Left renal pelvis (tissue), 4 donors: ENCODE measurements around the gene CD48. TPM values are rescaled to one million over a fixed set of nuclear protein-coding genes. Genes with fewer than 3 reads are reported as not detected.
"Not testable (repeated sequence)": the region's sequence is repeated elsewhere in the genome, so short reads cannot be mapped to it uniquely, and the experiment has no call there.

Experiments
- DNase-seq, 4 donors: peaks; one replicate each; pipeline ENCODE4 v3.0.0-alpha.2; 2013; ENCODE audit warnings: low read depth in 4 of 4, low spot score in 3 of 4
- polyA plus RNA-seq, 4 donors: library from polyadenylated mRNA; unstranded; fragments of 120-200 nt; gene quantifications; one replicate each; pipeline ENCODE4 v1.2.1, GENCODE V29; 2013; ENCODE audit not compliant: insufficient read length in 4 of 4

CD48 gene
- polyA plus RNA-seq, 4 donors = 1.4 to 2.0 (median 1.6) TPM

DNA sequence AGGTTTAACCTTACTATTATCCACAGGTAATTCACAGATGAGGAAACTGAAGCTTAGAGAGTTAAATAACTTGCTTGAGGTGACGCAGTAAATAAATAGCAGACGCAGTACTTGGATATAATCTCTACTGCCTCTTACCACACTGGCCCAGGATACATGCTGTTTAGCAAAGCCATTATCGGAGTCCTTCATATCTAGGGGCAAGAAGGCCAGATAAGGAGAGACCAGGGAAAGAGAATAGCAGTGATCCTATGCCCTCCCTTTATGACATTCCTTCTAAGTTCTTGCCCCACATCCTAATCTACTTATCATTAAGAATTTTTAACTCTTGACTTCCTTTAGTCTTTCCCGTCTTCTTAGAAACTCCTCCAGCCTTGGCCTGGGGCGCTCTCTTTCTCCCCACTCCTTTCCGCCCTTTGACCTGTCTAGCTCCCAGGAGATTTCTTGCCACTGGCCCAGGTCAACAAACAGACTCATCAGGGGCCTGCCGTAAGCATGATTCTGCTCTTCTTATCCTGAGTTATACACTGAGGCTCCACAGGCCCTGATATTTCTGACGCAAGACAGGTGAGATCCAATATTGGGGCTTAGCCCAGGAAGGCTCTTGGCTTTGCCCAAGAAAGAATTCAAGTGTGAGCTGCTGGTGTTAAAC is 53.3 kb downstream of the CD48 start:
- DNase-seq = no peak

DNA sequence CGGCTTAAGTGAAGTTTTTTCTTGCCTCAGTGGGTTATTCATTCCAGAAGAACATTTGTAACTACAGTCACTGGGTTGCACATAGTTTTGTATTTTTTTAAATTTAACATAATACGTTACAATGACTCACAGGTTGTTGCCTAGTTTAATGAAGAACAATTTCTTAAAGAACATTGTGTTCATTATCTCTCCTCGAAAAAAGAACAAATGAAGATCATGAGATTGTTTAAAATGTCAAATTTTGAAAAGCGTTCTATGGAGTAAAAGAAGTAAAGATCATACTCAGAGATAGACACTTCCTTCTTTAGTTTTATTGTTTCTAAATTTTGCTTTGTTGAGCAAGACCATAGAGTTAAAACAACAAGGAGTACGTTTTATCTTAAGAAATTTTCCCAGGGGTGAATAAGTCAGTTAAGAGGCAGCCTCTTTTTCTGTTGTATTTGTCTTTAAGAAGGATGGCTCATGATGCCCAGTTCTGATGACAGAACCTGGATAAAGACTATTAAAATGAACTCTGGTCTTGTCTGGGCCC is 54.3 kb downstream of the CD48 start:
- DNase-seq = no peak

DNA sequence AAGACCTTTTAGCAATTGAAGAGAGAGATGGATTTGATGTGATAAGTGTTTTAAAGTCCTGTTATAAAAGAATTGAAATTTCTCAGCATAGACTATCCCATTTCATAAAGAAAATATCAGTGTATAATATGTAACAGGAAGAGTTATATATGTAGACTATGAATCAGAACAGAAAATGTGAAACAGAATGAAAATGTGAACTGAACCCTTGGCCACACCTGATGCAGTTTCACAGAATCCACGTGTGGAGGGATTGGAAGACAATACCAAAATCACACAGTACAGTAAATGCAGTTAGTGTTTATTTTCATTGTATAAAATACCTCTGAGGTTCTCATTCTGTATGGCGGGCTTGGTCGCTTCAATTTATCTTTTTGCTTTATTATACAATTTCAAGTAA is 54.9 kb downstream of the CD48 start:
- DNase-seq = no peak

DNA sequence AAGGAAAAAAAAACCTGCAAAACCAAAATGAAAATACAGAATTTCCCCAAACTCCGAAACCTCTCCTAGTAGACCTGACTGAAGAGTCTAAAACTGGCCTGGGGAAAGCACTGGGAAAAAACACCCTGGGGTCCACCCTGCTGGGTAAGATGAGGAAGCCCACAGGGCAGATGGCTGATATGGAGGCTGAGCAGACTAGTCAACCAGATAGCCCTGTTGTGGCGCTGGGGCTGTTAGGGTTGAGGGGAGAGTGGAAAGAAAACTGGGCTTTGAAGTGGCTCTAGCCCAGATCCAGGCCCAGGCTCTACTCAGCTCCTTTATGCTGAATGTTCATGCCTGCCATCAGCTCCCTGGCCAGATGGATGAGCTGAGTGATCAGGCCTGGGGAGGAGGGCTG is 58.0 kb downstream of the CD48 start:
- no peak for DNase-seq

DNA sequence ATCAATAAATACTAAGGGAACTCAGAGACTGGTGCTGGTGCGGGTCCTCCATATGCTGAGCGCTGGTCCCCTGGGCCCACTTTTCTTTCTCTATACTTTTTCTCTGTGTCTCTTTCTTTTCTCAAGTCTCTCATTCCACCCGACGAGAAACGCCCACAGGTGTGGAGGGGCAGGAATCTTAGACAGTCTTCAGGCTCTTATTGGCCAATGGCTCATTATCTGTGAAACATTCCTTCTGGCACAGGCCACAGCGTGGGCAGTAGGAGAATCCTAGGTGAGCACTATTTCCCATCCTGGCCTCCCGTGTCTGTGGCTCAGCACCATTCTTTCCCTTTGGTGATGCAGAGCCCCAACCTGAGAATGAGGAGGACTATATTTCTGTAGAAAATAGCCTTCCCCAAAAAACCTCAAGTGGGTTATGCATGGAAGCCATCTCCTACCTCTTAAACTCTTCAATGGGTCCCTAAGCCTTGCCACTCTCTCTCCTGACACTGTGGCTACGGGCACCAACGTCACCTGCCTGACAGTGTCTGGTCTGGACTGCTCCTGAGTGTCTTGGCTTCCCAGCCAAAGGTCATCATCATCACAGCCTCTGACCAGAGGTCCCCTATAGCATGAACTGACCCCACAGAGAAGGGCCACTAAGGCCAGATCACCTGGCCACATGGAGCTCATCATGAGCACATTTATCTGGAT is 58.5 kb downstream of the CD48 start:
- no peak for DNase-seq

DNA sequence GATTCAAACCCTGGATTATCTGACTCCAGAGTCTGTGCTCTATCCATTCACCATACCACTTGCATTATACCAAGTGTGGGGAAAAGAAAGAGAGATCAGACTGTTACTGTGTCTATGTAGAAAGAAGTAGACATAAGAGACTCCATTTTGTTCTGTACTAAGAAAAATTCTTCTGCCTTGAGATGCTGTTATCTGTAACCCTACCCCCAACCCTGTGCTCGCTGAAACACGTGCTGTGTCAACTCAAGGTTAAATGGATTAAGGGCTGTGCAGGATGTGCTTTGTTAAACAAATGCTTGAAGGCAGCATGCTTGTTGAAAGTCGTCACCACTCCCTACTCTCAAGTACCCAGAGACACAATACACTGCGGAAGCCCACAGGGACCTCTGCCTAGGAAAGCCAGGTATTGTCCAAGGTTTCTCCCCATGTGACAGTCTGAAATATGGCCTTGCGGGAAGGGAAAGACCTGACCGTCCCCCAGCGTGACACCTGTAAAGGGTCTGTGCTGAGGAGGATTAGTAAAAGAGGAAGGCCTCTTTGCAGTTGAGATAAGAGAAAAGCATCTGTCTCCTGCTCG is 59.5 kb downstream of the CD48 start:
- not testable (repeated sequence) for DNase-seq

DNA sequence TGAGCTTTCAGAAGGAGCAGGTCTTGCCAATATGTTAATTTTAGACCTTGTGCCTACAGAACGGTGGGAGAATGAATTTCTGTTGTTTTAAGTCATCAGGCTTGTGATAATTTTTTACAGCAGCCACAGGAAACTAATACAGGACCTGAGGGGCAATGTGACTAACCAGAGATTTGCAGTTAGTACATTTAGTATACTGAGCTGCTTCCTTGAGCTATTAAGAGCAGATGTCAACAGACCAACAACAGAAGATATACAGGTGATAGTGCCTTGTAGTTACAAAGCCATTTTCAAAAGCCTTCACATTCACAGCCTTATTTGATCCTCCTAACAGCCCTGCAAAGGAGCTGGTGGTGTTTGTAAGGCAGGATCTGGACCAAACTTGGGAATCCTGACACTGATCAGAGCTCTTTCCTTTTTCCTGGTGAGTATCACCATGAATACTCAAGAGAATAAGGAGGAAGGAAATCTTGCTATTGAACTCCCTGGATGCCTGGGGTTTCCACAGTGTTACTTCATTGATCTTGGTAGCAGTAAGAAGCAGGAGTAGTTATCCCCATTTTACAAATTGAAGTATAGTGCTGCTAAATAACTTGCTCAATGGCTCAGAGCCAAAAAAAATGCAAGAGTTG is 60.1 kb downstream of the CD48 start:
- no peak for DNase-seq

DNA sequence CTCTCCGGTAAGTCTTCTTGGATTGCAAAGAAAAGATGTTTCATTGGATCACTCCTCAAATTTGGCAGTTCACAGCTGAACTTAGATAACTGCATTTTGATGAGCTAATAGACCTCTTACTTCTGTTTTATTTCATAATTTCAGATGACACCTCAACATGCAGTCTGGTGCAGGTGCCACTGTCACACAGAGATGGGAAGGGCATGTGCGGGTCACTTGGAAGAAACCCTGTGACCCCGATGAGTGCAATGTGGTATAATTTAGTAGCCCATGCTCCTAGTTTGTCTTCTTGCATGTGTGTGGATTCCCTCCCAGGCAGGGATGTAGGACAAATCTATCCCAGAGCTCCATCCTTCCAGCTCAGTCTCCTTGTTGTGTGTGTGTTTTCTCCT is 64.3 kb downstream of the CD48 start:
- DNase-seq = no peak

DNA sequence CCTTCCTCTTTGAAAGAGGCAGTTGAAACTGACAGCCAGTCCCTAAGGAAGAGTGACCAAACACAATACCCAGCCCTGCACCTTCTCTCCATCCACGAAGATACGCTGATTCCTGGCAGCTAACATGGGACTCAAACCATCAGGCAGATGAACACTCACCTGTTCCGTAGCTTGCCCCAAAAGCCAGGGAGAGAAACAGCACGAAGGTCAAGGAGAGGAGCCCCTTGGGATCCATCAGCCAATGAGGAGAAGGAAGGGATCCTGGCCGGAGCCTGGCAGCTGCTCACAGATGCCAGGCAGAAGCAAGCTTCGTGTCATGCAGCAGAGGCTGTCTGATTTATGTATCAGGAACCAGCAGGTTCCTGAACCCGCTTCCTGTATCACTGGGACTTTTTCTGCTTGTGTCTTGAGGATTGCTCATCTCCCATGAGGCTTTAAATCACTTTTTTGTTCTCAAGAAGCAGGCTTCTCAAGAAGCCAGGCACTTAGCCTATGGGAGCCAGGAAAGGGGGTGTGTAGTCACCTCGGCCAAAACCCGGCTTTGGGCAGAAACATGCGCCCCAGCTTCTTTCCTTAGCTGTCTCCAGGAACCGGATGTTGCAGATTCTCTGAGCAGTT is 64.8 kb downstream of the CD48 start, which contains the start of gene SLAMF1:
Gene SLAMF1 (minus strand): TSS at position 334 of the 618 bp plus-strand sequence. CDS start 99 bp downstream, at position 235.
- DNase-seq = no peak

DNA sequence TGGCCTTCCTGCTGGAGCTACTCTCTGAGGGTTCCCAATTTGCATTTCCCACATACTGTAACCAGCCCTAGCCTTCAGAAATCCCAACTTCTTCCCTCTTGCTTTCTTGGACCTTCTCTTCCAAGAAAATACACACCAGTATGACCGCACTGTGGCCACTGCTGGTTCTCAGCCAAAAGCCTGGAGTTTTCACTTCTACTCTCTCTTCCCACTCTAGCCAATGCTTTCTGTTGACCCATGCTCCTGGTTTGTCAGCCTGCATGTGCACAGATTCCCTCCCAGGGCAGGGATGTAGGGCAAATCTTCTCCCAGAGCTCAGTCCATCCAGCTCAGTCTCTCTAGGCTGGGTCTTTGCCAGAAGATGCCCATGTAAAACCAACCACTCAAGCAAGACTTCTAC is 65.4 kb downstream of the CD48 start:
- DNase-seq = no peak

DNA sequence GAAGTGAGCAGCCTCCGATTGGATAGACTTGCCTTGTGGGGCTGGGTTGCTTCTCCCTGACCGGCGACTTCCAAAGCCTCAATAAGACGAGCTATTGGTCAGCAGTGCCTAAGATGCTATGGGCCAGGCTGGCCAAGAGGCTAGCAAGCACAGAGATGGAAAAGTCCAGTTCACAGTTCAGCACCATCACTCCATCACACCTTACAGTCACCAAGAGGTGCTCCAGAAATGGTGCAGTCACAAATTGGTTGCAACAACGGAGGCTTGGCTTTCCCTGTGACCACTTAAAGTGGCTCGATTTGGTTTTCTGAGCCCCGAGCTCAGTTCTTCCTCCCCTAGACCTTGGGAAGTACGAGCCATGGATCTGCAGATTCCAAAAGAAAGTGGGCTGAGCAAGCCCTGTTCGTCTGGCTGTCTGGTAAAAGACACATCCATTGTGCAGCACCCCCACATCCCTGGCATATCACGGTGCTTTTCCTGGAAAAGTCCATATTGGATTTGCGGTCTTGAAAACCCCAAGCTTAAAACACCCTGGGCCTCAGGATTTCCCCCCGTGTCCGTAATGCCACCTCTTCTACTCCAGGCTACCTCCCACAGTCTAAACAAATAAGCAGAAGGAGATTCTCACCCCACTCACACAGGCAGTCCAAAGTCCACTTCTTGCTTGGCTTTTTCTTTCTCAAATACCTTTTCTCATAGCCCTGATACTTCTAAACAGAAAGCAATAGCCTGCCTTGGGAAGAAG is 66.1 kb downstream of the CD48 start:
- no peak for DNase-seq

DNA sequence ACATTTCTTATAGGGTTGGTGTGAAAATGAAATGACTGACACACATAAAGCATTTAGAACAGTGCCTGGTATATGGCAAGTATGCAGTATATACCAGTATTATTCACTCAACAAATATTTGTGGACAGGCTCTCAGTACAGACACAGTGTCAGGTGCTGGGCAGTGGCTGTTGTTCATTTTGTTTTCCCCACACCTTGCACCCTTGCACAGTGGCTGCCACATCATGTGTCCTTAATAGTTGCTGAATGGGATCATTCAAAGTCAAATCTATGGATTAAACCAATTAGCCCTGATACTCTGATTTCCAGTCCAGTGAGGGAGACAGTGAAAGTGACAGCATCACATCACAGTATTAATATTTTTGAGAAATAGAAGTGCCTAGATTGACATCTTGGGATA is 67.2 kb downstream of the CD48 start:
- DNase-seq = no peak

DNA sequence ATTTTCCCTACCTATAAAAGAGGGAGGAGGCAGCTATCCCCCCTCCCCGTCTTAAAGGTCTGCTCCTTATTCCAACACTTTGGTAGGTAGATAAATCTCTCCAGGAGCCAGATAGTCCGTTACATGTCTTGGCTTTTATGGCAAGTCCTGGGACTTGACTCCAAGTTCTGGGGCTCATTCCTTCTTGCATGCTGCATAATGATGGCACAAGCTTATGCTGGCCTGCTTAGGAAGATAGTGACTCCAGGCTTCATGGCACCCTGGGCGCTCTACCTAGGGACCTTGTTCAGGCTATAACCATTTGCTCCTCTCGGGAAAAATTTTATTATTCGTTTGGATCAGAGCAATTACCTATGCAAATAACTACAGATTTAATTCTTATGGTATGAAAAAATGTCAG is 68.5 kb downstream of the CD48 start:
- no peak for DNase-seq

DNA sequence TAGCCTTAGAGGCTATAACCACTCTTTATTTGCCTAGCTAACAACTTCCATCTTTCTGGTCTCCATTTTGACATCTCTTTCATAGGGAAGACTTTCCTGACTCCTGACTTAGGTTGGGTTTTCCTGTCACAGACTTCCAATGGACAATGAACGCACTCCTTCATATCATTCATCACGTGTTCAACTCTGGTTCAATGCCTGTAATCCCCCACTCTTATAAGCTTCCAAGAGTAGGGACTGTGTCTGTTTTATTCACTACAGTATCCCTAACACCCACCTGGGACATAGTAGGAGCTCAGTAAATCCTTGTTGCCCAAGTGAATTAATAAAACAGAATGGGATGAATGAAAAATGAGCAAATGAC is 69.4 kb downstream of the CD48 start:
- no peak for DNase-seq

DNA sequence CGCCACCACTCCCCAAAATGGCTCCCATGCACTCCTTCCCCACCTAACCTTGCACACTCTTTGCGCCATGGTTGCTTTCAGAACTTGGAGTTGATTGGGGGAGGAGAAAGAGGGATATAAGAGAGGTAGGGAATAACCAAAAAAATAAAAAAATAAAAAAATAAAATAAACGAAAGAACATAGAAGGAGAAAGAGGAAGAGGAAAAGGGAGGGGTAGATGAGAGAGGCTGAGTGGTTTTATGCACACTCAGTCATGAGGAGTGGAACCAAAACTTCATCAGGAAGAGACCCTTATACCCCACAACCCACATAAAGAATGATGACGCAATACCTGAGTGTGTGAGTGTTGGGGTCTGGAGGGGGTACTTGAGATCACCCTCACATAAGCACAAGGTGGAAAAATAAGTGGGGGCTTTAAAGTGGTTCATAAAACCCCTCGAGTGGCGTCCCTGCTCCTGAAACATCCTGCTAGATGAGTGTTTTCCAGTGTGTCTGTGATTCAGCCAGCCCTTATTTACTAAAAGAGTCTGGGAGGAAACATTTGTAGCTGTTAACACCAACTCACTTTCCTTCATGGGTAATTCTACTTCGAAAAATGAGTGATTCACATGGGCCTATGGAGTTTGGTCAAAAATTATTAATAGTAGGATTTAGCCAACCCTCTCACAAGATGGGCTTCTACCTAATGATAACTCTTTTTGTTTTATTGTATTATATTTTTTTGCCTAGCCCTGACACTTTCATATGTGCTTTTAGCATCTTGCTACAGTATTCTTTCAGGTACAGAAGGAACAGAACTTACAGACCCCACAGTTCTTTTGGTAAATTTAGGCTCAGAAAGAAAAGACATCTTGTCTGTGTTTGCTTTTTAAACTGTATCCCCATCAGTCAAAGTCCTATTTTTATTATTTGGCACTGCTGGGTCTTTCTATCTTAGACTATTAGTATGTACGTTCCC is 70.0 kb downstream of the CD48 start:
- DNase-seq = no peak

DNA sequence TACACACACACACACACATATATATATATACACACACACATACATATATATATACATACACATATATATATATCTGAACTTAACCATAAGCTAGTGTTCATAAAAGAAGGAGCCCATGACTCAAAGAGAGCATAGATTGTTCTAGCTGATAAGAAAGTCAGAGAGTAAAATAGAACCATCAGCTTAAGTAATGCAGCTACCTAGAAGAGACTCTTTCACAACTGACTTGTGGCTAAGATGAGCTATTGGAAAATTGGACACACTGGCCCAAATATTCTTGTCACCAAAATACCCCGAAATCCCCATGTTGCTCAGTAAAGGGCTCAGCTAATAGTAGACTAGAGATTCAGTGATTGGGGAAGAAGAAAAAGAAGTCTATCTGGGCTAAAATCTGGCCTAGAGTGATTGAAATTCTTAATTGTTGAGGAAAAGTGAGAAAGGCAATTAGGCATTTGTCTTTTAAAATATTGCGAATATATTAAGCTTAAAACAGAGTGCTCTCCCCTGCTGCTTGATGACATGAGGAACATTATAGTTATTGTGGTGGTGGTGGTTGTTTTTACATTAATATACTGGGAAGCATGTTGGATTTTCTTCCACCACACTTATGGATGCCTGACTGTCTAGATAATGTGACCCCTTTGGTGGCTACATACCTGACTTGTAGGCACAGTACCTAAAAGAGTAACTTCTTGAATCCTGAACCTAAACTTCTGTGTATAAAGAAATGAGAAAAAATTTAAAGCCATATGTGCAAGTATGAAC is 71.1 kb downstream of the CD48 start:
- DNase-seq = no peak

DNA sequence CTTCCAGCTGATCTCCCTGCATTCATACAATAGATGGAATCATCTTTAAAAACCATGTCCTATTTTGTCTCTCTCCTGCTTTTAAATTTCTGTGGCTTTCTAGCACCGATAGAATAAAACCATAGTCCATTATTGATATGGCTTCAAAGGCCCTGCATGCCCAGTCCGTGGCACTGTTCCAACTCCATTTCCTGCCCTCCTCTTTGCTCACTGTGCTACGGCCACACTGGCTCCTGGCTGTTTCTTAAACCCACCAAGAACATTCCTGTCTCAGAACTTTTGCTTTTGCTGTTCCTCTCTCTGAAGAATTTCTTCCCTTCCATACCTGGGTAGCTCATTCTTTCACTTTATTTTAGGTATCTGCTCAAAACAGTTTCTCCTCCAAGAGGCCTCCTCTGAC is 72.0 kb downstream of the CD48 start:
- no peak for DNase-seq

DNA sequence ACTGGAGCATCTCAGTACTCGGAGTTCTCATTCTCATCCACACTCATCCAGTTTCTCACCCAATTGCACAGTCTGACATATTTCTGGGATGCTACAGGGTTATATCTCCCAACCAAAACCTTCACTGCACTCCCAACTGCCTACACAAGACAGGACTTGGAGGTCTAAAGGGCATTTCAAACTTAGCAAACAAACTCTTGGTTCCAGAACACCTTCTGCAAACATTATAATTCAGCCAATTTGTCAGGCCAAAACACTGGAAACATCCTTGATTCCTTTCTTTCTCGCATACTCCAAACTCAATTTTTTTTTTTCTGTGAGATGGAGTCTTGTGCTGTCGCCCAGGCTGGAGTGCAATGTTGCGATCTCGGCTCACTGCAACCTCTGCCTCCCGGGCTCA is 72.7 kb downstream of the CD48 start:
- no peak for DNase-seq

DNA sequence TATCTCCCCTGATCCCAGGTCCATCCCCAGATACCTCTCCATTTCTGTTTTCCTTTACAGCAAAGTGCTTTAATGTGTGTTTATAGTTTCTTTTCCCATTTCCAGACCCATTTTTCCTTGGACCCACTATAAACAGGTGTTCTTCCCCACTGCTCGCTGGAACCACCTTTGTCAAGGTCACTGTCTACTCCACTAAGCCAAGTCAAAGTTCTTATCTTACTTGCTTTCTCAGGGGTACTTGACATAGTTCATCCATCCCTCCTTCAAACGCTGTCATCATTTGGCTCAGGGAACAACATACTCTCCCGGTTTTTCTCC is 73.1 kb downstream of the CD48 start:
- DNase-seq = no peak
